GM21367 (cell line): ENCODE data around the gene FKBP2.
"Not testable (repeated sequence)": the region's sequence is repeated elsewhere in the genome, so short reads cannot be mapped to it uniquely, and the experiment has no call there.

Experiments
- ATAC-seq: cut with Tn5 transposase; IDR thresholded peaks from one replicate; pipeline ENCODE4 v1.9.1; 2021; ENCODE audit not compliant: unreplicated experiment

The FKBP2 gene

GRCh38 chr11:64233913-64234586, 6.8 kb upstream of the FKBP2 start, which contains the start of gene VEGFB:
Gene VEGFB, plus strand, starts transcription at chr11:64234584. Its CDS starts 250 bp downstream, at chr11:64234834.
- no peak for ATAC-seq

- ATAC-seq, result no peak
Measured at GRCh38 chr11:64234647-64235379, 6.1 kb upstream of the FKBP2 start.

DNA sequence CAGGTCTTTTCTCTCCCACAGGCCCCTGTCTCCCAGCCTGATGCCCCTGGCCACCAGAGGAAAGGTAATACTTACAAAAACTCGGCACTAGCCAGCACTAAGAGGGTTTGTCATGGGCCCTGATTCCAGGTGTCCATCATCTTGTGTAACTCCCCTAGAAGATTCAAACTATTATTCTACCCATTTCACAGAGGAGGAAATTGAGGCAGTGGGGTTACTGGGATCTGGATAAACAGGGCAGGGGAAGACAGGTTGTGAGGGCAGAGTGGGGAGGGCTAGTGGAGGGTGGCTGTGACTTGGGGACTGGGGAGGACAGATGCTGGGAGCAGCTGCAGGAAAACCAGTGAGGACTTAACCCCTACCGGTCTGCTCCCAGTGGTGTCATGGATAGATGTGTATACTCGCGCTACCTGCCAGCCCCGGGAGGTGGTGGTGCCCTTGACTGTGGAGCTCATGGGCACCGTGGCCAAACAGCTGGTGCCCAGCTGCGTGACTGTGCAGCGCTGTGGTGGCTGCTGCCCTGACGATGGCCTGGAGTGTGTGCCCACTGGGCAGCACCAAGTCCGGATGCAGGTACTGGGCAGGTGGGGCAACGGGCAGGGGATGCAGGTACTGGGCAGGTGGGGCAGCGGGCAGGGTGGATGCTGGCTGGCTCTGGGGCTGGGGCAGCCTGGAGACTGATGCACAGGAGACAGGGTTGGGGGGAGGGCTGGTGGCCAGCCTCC, 5.3 kb upstream of the FKBP2 start:
- ATAC-seq, result no peak

DNA sequence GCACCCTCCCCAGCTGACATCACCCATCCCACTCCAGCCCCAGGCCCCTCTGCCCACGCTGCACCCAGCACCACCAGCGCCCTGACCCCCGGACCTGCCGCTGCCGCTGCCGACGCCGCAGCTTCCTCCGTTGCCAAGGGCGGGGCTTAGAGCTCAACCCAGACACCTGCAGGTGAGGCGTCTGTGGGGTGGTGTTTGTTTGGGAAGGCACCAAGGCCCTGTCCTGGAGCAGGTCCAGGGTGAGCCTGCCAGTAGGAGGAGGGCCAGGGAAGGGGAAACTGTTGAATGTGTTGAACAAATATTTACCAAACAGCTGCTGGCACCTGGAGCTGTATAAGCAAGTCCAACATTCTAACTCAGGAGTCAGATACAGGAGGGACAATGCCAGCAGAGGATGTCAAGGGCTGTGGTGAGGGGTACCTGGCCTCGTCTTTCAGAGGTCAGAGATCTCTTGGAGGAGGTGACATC, 3.4 kb upstream of the FKBP2 start:
- ATAC-seq, result no peak

DNA sequence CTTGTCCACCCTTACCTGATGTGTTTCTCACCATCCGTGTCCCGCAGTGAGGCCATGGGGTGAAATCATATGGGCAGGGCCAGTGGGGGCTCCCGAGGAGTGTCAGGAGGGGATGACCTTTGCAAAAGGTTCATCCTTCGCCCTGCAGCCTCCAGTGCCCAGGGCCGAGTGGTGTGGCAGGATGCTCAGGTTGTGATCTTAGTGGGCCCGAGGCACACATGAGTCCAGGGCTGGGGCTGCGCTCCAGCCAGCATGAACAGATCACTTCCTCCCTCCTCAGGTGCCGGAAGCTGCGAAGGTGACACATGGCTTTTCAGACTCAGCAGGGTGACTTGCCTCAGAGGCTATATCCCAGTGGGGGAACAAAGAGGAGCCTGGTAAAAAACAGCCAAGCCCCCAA, 2.8 kb upstream of the FKBP2 start:
- ATAC-seq, result no peak

- no peak for ATAC-seq
Measured at GRCh38 chr11:64238999-64239398, 1.9 kb upstream of the FKBP2 start.

DNA sequence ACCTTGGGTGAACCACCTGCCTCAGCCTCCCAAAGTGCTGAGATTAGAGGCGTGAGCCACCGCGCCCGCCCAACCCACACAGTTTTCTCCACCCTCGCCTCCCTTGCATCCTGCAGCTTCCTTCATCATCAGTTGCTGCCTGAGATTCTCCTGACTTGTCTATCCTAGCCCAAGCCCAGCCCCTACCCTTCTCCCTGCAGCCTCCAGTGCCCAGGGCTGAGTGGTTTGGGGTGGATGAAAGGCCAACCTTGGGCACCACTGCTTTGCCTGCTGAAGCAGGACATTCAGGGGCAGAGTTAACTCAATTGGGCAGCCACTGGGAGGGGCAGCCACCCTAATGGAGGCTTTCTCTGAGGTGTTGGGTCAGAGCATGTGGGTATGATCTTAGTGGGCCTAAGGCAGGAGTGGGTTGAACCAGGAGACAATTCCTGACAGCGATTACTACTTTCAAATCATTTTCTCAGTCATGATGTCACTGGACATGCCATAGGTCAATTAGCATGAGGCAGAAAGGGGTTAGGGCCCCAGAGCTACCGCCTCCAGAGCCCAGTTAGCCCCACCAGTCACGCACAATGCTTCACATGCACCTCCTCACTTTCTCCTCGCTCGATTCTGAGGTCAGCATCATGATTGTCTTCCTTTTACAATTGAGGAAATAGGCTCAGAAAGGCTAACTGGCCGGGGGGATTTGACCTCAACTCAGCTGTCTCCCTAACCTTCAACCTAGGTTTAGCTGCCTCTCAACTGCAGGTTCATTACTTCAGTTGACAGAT, 1.0 kb upstream of the FKBP2 start:
- ATAC-seq, result no peak

DNA sequence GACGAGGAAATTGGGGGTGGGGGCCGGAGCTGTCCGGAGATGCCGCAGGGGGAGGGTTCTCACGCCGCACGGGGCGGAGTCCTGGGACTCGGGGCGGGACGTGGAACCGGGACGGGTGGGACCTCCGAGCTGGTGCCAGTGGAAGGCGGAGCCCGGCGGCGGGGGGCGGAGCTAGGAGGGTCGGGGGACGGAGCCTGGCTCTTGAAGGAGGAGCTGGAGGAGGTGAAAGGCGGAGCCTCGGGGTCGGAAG, 271 bp downstream of the FKBP2 start:
- no peak for ATAC-seq

GRCh38 chr11:64241491-64242374, 838 bp downstream of the FKBP2 start:
- ATAC-seq, result peak; percentile 47

GRCh38 chr11:64243236-64243854, 2.5 kb downstream of the FKBP2 start:
- no peak for ATAC-seq

DNA sequence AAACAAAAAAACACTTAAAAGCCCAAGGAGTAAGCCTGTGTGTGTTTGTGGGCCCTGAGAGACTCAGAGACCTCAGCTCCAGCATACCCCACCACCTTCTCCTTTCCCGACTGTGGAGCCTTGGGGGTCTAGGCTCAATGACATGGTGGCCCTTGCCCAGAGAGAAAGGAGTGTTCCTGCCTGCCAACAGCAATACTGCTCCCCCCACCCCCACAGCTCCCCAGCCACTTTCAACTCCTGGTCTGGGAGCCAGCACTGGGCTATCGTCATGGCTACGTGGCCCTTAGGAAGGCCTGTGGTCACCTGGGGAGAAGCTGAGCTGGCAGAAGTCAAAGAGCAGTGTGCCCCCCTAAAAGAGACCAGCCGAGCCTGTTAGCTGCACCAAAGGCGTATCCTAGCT, 3.2 kb downstream of the FKBP2 start:
- no peak for ATAC-seq

GRCh38 chr11:64244966-64245365, 4.1 kb downstream of the FKBP2 start:
- no peak for ATAC-seq

GRCh38 chr11:64245401-64245796, 4.5 kb downstream of the FKBP2 start:
- no peak for ATAC-seq

DNA sequence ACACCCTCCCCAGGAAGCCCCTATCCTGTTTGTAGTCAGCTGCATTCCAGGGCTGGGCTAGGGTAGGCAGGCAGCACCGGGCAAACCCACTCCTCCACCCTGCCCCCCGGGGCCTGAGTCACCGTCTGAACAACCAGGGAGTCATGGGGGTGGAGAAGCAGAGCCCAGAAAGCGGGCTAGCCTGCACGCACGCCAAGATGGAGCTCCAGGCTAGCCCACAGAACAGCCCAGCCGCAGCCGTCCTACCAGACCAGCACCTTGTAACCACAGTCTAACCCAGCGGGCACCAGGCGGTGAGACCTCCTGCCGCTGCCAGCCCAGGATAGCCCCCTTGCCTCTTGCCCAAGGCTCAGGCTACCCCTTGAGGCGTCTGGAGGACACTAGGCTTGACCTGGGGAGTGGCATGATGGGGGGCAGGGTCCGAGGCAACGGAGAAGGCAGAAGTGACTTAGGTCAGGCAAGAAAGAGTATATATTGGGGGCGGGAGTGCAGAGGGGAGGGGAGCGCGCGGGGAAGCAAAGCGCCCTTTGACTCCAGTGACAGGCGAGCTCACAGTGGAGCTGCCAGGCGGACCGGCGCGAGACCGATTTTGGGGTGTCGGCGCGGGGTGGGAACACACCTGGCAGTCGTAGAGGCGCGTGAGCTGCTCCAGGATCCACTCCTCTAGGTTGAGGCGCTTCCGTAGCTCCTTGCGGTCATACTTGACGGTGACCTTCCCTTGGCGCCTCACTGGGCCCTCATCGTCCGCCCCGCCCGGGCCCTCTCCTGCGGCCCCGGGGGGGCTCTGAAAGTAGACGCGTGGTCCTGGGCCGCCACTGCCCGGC, 5.1 kb downstream of the FKBP2 start:
- no peak for ATAC-seq

- ATAC-seq, result not testable (repeated sequence)
Measured at GRCh38 chr11:64246621-64246870, 5.7 kb downstream of the FKBP2 start.

DNA sequence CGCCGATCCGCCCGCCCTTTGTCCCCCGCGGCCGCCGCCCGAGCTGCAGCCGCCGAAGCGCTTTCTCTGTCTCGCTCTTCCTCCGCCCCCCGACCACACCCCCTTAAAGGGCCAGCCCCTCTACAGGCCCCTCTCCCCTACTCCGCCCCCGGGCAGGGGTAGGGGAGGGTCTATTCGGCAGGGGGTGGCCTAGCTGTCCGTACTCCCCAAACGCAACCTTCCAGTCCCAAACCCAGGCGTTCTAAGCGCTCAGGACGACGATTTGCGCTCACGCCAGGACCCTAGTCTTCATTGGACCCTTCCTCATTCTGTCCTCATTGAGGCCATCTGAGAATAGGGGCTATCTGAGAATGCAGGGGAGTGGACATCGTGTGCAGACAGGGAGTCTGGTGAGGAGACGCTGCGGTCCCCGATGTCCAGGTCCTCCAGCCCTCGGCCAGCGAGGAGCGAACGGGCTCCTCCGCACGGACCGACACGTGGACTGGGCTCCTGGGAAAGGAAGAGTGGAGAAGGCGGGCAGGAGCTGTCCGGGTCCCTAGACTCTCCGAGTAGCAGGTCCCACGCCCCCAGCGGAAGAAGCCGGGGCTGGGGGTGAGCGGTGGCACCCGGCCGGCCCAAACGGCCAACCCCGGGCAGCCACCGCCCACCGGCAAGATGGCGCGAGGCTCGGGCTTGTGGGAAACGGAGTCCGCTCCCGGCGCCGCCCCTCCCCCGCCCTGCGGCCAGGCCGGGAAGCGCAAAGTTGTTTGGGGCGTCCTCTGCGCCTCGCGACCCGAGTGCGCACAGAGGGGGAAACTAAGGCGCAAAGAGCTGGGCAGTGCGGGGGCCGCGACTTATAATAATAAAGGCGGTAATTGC, 6.2 kb downstream of the FKBP2 start, which contains the start of gene PPP1R14B:
PPP1R14B (minus strand) TSS at position 73 of the 858 bp plus-strand sequence. CDS start 270 bp downstream, outside the sequence.
- ATAC-seq, result no peak

DNA sequence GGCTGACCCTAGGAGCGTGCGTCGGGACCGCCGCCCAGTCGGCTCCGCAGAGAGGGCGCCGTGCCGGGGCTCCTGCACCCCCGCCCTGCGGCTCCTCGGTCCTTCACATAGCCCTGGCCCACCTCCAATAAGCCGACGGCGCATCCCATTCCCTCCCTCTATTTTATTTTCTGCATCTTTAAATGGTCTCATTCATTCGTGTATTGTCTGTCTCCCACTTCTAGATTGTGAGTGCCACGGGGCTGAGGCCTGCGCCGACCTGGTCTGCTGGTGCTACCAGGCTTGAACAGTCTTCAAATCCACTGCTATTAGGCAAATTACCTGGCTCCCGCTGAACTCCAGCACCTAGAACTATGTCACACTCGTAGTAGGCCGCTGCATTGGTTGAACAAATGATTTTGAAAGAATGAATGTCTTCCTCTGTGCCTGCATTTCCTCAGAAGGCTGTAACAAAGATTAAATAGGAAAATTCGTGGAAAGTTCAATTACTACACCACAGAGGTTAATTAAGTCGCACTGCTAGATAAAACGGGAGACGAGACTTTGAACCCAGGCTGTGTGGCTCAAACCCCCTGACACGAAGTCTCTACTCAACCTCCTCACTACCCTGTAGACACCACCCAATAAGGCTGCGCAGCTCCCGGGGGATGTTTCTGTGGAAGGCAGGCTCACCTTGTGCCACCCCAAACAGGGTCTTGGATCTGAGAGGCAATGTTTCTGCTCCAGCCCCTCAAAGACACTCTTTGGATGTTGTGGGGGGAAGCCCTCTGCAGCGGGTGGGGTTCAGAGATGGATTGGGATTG, 7.0 kb downstream of the FKBP2 start:
- no peak for ATAC-seq
